PC-3 (cell line): ENCODE data around the gene COMMD3. TPM values are rescaled to one million over a fixed set of nuclear protein-coding genes. Genes with fewer than 3 reads are reported as not detected.

Experiments
- ATAC-seq: fragments of 200-7000 bp; cut with Tn5 transposase; 2 replicates; pipeline ENCODE4 v1.9.1; 2020; ENCODE audit warnings: mild to moderate bottlenecking, moderate library complexity
- BruUV-seq: library from RNA; stranded (reverse); fragments of 400-500 nt; replicated peaks from 2 replicates; lab custom pipeline; 2021; lab: Mats Ljungman, UMichigan
- CTCF ChIA-PET: fragments of 300-600 bp; sonication (Branson Sonifier 250); formaldehyde crosslinking; loops from one replicate; lab custom pipeline; 2022; ENCODE audit warnings: antibody characterized with exemption; lab: Charles Lee
- POLR2A ChIA-PET: fragments of 300-600 bp; sonication (Branson Sonifier 250); formaldehyde crosslinking; loops from one replicate; lab custom pipeline; 2022; ENCODE audit warnings: antibody characterized with exemption; ENCODE audit not compliant: unreplicated experiment; lab: Charles Lee
- DNase-seq: peaks from one replicate; pipeline ENCODE4 v3.0.0-alpha.2; 2015
- H2AFZ ChIP-seq: fragments of 300-600 bp; sonication (generic); 2 replicates; pipeline ENCODE4 v1.6.0; 2016; ENCODE audit warnings: antibody characterized with exemption, low read length
- H3F3A ChIP-seq: fragments of 300-600 bp; sonication (generic); one replicate; pipeline ENCODE4 v1.6.0; 2017; ENCODE audit warnings: antibody characterized with exemption, low read length, control low read depth, mild to moderate bottlenecking; ENCODE audit not compliant: unreplicated experiment
- H3K27ac ChIP-seq: fragments of 300-600 bp; sonication (generic); 2 replicates; pipeline ENCODE4 v1.5.1; 2016; ENCODE audit warnings: mild to moderate bottlenecking, low read length
- H3K27me3 ChIP-seq: fragments of 300-600 bp; sonication (generic); 2 replicates; pipeline ENCODE4 v1.6.1; 2016; ENCODE audit warnings: low read length, mixed read lengths
- H3K36me3 ChIP-seq: fragments of 300-600 bp; sonication (generic); 2 replicates; pipeline ENCODE4 v1.6.1; 2016; ENCODE audit warnings: low read depth, mixed run types, low read length, mixed read lengths
- H3K4me1 ChIP-seq: fragments of 300-600 bp; sonication (generic); 2 replicates; pipeline ENCODE4 v1.5.1; 2016; ENCODE audit warnings: low read length; ENCODE audit not compliant: insufficient read depth
- H3K4me2 ChIP-seq: fragments of 300-600 bp; sonication (generic); 2 replicates; pipeline ENCODE4 v1.6.0; 2016; ENCODE audit warnings: low read length
- H3K4me3 ChIP-seq: fragments of 300-600 bp; sonication (generic); 2 replicates; pipeline ENCODE4 v1.5.1; 2016; ENCODE audit warnings: mild to moderate bottlenecking, low read length, mixed read lengths
- H3K79me2 ChIP-seq: fragments of 300-600 bp; sonication (generic); 2 replicates; pipeline ENCODE4 v1.6.1; 2017; ENCODE audit warnings: low read length, mixed read lengths
- H3K9ac ChIP-seq: fragments of 300-600 bp; sonication (generic); 2 replicates; pipeline ENCODE4 v1.6.0; 2016; ENCODE audit warnings: mild to moderate bottlenecking, low read length
- H3K9me2 ChIP-seq: fragments of 300-600 bp; sonication (generic); replicated peaks from 2 replicates; pipeline ENCODE4 v1.6.1; 2016; ENCODE audit warnings: mixed run types, low read length, mixed read lengths
- H3K9me3 ChIP-seq: fragments of 300-600 bp; sonication (generic); 2 replicates; pipeline ENCODE4 v1.6.1; 2016; ENCODE audit warnings: low read length, mixed read lengths
- H4K20me1 ChIP-seq: fragments of 300-600 bp; sonication (generic); 2 replicates; pipeline ENCODE4 v1.6.1; 2016; ENCODE audit warnings: low read length, mixed read lengths
- CTCF ChIP-seq: fragments of 300-600 bp; sonication (generic); conservative IDR thresholded peaks from 2 replicates; pipeline ENCODE4 v1.5.1; 2017; ENCODE audit warnings: antibody characterized with exemption, low read depth, mild to moderate bottlenecking, low read length
- EZH2 ChIP-seq: fragments of 300-600 bp; sonication (generic); IDR thresholded peaks from one replicate; pipeline ENCODE4 v1.6.1; 2017; ENCODE audit warnings: antibody characterized with exemption, mild to moderate bottlenecking, low read length; ENCODE audit not compliant: unreplicated experiment
- EZH2phosphoT487 ChIP-seq: fragments of 300-600 bp; sonication (generic); IDR thresholded peaks from 2 replicates; pipeline ENCODE4 v1.6.1; 2018; ENCODE audit warnings: mild to moderate bottlenecking, antibody characterized with exemption, low read length, borderline replicate concordance
- intact Hi-C: fragments of 100-400 bp; cut with micrococcal nuclease; formaldehyde crosslinking; loops from 2 replicates; pipeline ENCODE4 v1.9.0; 2023
- total RNA-seq: library from RNA; depleted of rRNA; stranded (reverse); fragments of >200 nt; gene quantifications from 2 replicates; pipeline ENCODE4 v1.2.3, GENCODE V29; 2014

COMMD3 gene
- total RNA-seq, 1 experiment from 2014 or later = 86.4 TPM

GRCh38 chr10:22285130-22285529 lies 31.1 kb upstream of the COMMD3 start:
- BruUV-seq = no TSS peak
- TF ChIP-seq EZH2phosphoT487 (no peak), EZH2 (no peak), CTCF (no peak)
- Histone ChIP-seq H3K4me2 (no peak overlapping the region), H3F3A (no peaks in the 10 kb centered on the region), H3K79me2 (no peaks in the 10 kb centered on the region), H3K36me3 (no peaks in the 10 kb centered on the region), H2AFZ (no peak overlapping the region), H4K20me1 (no peaks in the 10 kb centered on the region), H3K9ac (no peak overlapping the region), H3K4me1 (no peaks in the 10 kb centered on the region), H3K9me3 (no peaks in the 10 kb centered on the region), H3K4me3 (no peak overlapping the region), H3K27me3 (no peaks in the 10 kb centered on the region), H3K9me2 (no peaks in the 10 kb centered on the region), H3K27ac (no peak overlapping the region)
- ChIA-PET CTCF (no interaction called here), POLR2A (no interaction called here)
- intact Hi-C loops = no loop called here
- DNase-seq (no peak), ATAC-seq (no peak)

GRCh38 chr10:22293747-22294404 lies 22.3 kb upstream of the COMMD3 start:
- BruUV-seq = no TSS peak
- H4K20me1 ChIP-seq = no peaks in the 10 kb centered on the region
- no peak overlapping the region for H2AFZ ChIP-seq
- no peaks in the 10 kb centered on the region for H3K9me2 ChIP-seq
- H3K4me3 ChIP-seq = no peak overlapping the region
- H3F3A ChIP-seq = no peaks in the 10 kb centered on the region
- no peaks in the 10 kb centered on the region for H3K27me3 ChIP-seq
- no peaks in the 10 kb centered on the region for H3K9me3 ChIP-seq
- H3K79me2 ChIP-seq = no peaks in the 10 kb centered on the region
- no peak overlapping the region for H3K9ac ChIP-seq
- DNase-seq = no peak
- H3K4me2 ChIP-seq = no peak overlapping the region
- no peaks in the 10 kb centered on the region for H3K4me1 ChIP-seq
- no peak for ATAC-seq
- intact Hi-C loops = no loop called here
- POLR2A ChIA-PET = no interaction called here
- TF ChIP-seq EZH2phosphoT487 = no peak
- no peak for TF ChIP-seq EZH2
- TF ChIP-seq CTCF = no peak
- no peaks in the 10 kb centered on the region for H3K36me3 ChIP-seq
- no peak overlapping the region for H3K27ac ChIP-seq
- CTCF ChIA-PET = no interaction called here

- no peaks in the 10 kb centered on the region for H3K27me3 ChIP-seq
- no peaks in the 10 kb centered on the region for H3K9me2 ChIP-seq
- H3K4me3 ChIP-seq = no peak overlapping the region
- ChIA-PET POLR2A (no interaction called here), CTCF (no interaction called here)
- H2AFZ ChIP-seq = no peak overlapping the region
- no peaks in the 10 kb centered on the region for H4K20me1 ChIP-seq
- H3F3A ChIP-seq = no peaks in the 10 kb centered on the region
- no peak for ATAC-seq
- no peak for TF ChIP-seq EZH2phosphoT487
- no peak for TF ChIP-seq CTCF
- no peak for TF ChIP-seq EZH2
- H3K27ac ChIP-seq = no peak overlapping the region
- H3K36me3 ChIP-seq = no peaks in the 10 kb centered on the region
- H3K4me2 ChIP-seq = no peak overlapping the region
- H3K4me1 ChIP-seq = no peaks in the 10 kb centered on the region
- no TSS peak for BruUV-seq
- intact Hi-C loops = no loop called here
- no peak overlapping the region for H3K9ac ChIP-seq
- H3K79me2 ChIP-seq = no peaks in the 10 kb centered on the region
- DNase-seq = no peak
- H3K9me3 ChIP-seq = no peaks in the 10 kb centered on the region
Measured at GRCh38 chr10:22294694-22295093, 21.5 kb upstream of the COMMD3 start.
